NCI-H2196 (cell line): ENCODE data around the gene PDLIM5.
A peak's percentile ranks its signal among the peaks of the same experiment; 100 is the strongest.
"Not testable (repeated sequence)": the region's sequence is repeated elsewhere in the genome, so short reads cannot be mapped to it uniquely, and the experiment has no call there.

Source experiments
- DNase-seq: peaks from one replicate; lab custom pipeline; 2025; ENCODE audit not compliant: unreplicated experiment; lab: John Stamatoyannopoulos, UW

PDLIM5 gene

DNA sequence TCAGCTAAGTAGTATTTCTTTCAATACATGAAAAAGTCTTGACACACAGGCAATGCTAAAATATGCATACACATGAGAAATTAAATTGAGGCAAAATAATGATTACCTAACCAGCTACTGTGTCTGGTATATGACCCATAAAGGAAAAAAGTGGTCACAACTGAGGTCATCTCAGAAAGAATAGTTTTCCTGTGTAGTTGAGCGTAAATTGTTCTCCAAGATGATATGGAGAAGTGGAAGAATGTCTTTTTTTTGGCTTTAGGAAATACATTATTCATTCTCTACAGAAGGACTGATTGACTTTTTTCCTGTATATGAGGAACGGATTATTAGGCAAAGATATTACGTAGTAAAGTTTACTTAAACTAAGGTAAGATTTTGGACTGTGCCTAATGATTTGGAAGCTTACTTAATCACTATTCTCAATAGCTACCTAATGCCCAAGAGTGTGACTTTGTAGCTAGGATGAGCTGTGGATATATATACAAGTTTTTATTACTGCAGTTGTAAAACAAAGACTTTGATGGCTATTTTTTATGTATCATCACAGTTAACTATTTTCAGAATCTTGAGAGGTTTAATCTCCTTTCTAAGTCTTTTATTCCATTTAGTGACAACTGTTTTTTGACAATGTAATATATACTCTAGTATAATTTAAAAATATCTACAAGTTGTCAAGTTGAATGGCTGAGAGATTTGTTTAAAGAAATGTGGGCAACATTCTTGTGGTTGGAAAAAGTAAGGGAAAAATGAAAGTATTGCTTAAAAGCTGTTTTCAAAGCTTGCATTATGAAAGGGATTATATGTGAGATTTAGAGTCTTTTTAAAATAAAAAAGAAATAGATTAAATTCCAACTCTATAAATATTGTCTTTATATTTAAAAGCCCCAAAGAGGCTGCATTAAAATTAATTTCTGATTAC, 100.2 kb downstream of the PDLIM5 start:
- DNase-seq, result no peak

DNA sequence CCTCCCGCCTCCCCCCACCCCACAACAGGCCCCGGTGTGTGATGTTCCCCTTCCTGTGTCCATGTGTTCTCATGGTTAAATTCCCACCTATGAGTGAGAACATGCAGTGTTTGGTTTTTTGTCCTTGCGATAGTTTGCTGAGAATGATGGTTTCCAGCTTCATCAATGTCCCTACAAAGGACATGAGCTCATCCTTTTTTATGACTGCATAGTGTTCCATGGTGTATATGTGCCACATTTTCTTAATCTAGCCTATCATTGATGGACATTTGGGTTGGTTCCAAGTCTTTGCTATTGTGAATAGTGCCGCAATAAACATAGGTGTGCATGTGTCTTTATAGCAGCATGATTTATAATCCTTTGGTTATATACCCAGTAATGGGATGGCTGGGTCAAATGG, 104.3 kb downstream of the PDLIM5 start:
- DNase-seq, result not testable (repeated sequence)

DNA sequence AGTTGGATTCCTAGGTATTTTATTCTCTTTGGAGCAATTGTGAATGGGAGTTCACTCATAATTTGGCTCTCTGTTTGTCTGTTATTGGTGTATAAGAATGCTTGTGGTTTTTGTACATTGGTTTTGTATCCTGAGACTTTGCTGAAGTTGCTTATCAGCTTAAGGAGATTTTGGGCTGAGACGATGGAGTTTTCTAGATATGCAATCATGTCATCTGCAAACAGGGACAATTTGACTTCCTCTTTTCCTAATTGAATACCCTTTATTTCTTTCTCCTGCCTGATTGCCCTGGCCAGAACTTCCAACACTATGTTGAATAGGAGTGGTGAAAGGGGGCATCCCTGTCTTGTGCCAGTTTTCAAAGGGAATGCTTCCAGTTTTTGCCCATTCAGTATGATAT, 105.9 kb downstream of the PDLIM5 start:
- not testable (repeated sequence) for DNase-seq

DNA sequence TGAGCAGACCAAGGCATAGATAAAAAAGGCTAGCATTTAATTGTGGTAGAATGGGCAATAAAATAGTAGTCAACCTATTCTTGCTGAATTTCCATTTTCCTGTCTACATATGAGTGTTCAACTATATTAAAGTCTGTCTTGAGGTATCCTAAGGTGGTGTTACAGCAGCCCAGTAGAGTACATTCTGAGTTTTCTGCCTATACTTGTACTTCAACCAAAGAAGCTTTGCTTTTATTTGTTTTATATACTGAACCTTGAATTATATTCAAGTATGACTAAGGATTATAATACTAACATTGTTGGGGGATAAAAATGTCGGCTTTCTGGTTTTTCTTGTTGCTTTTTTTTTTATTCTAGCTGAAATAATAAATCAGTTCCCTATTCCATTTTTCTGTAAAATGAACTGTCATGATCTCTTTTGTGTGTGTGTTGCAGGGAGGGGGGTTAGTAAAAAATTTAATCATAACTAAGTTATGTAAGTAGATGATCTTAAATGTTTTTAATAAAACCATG, 106.7 kb downstream of the PDLIM5 start:
- no peak for DNase-seq

DNA sequence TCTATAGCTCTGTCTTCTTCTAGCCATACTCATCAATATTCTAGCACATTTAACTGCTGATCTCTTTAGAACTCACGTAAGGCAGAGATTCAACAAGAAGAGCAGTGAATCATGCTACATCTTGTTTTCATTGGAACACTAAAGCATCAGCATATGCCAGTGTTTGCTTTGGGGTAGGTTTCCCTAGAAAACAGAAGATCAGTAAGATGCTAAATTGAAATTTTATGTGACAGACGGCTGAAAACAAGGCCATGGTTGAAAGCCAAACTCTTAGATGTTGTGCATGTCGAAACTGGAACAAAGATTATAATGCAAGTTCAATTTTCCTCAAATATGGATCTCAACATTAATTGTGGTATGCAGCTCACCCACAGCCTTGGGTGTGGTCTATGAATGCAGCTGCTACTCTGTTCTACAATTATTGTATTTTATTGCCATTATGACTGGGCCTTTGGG, 107.6 kb downstream of the PDLIM5 start:
- DNase-seq, result no peak

DNA sequence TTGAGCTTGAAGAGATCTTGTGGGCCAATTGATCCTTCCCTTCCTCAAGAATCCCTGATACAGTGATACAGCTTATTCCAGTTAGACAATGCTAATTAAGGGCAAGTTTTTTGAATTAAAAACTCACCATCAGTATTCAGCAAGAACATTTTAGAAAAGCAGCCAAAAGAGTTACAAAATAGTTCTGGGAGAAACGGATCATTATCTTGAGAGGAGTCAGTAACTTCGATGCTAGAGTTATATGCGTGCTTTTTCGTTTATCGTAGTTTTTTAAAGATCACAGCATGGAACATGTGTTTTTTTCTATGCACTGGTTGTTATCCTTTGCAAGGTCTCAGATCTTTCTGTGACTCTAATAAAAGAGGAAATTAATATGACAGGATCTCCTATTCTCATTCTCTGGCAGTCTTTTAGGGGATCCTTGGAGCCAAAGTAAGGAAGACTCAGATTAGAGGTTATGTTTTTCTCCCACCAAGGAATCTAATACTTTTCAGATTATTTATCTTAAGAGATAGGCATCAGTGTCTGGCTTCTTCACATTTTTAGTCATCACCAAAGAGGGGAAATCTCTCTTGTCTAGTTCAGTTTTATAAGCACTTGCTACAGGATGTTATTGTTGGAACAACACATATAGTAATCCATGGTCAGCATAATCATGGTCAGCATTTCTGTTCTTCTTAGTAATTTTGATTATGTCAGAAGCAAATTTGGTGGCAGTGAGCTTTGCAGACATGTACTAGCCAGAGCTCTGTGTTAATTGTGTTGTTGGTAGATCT, 109.7 kb downstream of the PDLIM5 start:
- DNase-seq, result no peak

DNA sequence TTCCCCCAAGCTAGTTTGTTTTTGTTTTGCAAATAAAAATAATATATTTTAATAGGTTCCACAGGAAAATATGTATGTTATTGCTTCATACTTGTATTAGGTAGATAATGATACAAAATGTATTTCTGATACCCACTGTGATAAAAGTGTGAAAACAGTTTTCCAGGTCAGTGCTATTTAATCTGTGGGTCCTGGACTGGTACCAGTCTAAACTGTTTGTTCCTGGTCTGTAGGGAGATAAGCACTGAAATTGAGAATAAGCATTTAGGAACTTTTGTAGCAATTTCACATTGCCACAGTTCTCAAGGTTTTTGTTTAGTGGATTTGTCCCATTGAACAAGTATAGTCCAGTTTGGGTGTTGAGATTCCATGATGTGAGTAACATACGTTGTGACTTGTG, 110.5 kb downstream of the PDLIM5 start:
- DNase-seq, result no peak

DNA sequence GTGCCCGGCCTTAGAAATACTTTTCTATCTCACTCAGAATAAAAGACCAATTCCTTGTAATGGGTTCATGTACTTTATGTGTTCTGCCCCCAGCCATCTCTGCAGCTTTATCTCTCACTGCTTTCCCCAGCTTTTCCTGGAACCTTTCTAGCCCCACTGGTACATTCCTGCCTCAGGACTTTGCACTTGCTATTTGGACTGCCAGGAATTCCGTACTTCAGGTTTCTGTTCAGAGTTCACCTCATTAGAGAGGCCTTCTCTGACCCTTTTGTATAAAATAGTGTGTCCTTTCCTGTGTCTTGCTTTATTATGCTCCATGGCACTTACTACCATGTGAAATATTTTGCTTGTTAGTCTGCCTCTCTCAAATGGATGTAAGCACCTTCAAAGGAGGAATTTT, 112.5 kb downstream of the PDLIM5 start:
- DNase-seq, result no peak

DNA sequence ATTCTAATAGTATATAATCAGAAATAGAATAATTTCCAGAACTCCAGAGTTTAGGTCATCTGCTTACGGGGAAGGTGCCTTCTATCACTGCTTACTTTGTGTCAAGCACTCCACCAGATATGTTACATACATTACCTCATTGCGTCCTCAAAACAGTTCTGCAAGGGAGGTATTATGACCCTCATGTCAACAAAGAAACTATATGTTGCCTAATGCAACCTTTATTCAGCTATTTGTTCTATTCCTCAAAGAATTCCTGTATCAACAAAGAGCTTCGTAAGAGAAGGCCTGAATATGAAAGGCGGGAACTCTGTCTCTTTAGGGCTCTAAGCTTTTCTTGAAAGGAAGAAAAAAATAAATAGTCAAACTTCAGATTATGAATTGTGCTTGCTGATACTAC, 114.7 kb downstream of the PDLIM5 start:
- no peak for DNase-seq

DNA sequence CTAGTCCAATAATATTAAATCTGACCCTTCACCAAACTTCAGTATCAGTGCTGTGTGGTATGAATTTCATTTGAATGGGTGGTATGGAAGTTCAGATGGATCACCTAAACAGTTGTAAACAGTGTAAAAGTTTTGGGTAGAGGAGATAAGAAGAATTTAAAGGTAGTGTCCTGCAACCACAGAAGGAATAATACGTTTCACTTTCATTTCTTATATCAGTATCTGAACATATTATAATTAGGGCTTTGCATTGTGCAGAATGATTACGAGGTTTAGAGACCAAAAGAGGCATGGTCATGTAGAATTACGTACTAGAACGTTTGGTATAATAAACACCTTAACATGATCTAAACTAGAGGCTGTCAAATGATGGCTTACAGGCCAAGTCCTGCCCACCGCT, 116.1 kb downstream of the PDLIM5 start:
- no peak for DNase-seq

DNA sequence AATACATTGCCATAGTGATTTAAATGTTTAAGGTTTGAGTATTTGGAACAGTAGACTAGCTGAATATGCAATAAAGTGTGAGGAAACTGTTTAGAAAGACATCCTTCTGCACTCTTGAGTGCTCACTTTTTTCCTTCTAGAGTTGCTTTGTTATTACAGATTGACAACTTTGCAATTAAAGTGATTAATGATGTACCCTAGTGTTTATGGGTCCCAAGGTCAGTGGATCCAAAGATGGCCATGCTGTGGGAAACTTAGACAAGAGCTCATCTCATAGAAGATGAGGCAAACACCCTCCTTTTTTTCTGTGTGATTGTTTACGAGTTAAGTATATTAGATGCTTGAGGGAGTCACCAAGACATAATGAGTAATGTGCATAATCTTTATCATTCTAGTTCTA, 118.8 kb downstream of the PDLIM5 start:
- DNase-seq, result no peak

DNA sequence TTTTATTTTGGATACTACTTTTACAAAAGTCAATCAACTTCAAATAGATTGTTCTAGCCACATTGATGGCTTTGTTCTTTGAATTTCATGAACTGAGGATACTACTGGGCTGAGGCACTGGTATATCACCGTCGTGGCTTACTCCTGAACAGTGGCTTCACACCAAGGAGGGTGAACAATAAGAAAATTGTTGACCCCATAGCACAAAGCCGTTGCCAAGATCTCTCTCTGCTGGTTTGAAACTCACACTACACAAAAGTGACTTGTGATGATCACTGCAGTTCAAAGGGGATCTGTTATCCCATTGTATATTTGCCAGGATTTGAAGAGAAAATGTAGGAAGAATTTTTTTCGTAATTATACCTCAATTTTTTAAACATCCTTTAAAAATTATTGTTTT, 119.6 kb downstream of the PDLIM5 start:
- DNase-seq, result no peak

DNA sequence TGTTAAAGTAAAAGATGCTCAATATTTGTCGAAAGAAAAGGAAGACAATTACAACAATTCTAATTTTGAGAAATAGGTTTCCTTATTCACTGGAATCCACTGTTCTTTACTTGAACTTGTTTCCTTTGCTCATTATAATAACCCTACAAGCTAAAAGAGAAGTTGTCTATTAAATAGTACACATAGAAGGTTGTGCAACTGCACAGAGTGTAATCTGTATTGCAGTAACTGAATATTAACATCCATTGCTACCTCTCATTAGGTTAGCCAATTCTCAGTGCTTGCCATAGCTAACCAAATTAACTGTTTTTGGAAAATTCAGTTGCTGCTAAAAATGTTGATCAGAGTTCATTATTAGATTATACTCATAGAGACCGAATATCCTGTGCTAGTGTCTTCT, 120.0 kb downstream of the PDLIM5 start:
- DNase-seq, result no peak

DNA sequence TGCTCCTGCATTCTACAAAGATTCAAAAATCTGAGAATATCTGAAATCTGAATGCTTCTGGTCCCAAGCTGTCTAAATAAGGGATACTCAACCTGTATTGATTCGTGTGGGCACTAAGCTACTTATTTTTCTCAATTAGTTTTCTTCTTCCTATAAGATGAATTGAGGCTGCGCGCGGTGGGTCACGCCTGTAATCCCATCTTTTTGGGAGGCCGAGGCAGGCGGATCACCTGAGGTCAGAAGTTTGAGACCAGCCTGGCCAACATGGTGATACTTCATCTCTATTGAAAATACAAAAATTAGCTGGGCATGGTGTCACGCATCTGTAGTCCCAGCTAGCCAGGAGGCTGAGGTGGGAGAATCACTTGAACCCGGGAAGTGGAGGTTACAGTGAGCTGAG, 122.3 kb downstream of the PDLIM5 start:
- DNase-seq, result no peak

DNA sequence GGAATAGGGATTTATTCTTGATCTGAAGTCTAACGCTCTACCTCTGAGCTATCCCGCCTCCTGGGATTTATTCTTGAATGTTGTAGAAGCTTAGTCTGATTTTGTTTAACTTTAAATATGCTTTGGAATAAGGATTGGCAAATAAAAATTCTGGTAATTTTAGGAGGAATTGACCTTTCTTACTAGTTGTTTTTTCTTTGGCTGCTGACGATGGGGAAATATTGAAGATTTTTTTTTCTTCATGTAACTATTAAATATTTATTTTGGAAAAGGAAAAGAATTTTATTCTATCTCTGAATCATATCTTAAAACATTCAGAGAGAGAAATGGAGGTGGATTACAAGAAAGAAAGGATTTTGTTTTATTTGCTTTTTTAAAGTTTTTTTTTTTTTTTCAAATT, 122.9 kb downstream of the PDLIM5 start:
- no peak for DNase-seq

DNA sequence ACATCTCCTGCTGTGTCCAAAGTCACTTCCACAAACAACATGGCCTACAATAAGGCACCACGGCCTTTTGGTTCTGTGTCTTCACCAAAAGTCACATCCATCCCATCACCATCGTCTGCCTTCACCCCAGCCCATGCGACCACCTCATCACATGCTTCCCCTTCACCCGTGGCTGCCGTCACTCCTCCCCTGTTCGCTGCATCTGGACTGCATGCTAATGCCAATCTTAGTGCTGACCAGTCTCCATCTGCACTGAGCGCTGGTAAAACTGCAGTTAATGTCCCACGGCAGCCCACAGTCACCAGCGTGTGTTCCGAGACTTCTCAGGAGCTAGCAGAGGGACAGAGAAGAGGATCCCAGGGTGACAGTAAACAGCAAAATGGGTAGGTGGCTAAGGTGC, 123.9 kb downstream of the PDLIM5 start:
- DNase-seq, result no peak

DNA sequence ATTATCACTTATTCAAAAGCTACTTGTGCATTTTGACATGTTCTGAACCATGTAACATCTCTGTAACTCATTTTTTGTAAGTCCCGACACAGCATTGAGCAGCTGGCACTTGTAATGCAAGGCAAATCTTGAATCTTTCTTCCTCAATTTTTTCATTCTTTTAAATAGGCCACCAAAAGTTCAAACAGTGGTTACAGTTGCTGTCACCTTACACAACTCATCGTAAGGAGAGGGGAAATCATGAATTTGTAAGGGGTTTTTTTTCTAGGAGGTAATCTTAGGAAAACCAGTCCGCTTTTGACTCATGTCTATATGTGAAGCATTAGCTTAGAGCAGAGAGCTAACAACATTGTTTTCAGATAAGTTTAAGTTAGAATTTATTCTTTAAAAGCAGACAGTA, 124.5 kb downstream of the PDLIM5 start:
- no peak for DNase-seq

DNA sequence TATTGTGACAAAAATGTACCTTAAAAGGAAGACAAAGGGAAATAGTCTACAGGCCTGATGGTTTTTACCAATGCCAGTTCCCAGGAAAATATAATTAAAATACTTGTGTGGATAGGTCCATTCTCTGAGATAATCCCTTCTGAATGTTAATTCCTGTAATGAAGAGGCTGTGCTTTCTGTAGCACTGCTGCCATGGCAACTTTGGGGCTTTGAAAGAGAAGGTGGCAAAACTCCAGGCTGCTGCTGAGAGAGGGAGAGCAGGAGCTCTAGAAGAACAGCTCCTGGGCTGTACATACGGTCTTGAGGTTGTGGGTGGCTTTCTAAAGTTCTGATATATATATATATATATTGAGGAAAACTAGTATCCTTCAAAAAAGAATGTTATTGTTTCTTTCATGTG, 125.4 kb downstream of the PDLIM5 start:
- peak; percentile 31 for DNase-seq

DNA sequence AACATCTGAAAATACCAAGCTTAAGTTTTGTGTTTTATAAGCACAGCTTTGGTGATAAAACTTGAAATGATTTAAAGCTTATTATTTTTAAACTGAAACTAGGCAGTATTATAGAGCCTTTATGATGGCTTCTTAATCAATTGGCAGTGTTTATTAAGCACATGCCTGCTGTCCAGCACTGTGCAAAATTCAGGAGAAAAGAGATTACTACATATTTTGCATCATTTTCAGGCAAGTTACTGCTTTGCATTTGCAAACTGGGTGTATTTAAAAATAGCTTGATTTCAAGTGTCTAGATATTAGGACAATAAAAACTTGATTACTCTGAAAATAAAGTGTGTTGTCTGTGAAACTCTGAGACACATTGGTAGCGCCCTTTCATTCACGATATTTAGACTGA, 126.5 kb downstream of the PDLIM5 start:
- DNase-seq, result no peak

DNA sequence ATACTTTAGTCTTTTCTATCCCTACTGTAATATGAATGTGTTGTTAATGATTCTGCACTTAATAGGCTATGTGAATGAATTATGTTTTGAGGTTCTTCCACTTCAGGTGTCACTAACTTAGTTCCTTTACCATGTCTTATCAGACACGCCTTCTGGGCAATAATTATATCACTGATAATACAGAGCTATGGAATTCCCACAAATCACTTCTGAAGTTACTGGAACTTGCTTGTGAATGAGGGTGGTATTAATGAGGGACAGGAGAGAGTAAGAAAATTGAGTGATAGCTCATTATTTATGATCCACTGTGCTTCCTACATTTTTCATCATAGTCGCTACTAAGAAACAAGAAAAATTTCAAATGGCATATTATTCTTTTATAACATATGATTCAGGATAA, 130.0 kb downstream of the PDLIM5 start:
- no peak for DNase-seq

DNA sequence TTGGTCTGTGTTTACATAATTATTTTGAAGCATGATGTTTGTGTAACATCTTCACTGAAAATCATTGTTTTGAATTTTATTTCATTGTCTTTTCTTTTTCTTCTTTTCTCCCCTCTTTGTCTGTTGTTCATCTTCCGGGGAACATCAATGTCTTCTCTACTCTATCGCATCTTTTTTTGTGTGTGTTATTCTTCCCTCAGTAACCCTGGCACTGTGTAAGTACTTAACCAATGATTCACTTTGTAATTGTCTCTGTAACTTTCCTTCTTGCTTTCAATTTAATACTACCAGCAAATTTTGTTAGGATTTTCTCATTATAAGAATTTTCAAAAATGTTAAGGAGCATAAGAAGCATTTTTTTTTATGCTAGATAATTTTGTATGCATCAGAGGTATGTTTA, 130.8 kb downstream of the PDLIM5 start:
- no peak for DNase-seq
